Measurements from ENCODE around the gene SMURF1. TPM values are rescaled to one million over a fixed set of nuclear protein-coding genes. Genes with fewer than 3 reads are reported as not detected.

SMURF1 gene
- total RNA-seq (2014; rRNA removed; shearing (Covaris generic)): 19.1 and 21.1 TPM in 2 replicates
- polyA plus RNA-seq (2016; fragmentation: Nextera tagmentation; extraction: Ambion mirVana): 6.6 and 6.8 TPM in 2 replicates

DNA sequence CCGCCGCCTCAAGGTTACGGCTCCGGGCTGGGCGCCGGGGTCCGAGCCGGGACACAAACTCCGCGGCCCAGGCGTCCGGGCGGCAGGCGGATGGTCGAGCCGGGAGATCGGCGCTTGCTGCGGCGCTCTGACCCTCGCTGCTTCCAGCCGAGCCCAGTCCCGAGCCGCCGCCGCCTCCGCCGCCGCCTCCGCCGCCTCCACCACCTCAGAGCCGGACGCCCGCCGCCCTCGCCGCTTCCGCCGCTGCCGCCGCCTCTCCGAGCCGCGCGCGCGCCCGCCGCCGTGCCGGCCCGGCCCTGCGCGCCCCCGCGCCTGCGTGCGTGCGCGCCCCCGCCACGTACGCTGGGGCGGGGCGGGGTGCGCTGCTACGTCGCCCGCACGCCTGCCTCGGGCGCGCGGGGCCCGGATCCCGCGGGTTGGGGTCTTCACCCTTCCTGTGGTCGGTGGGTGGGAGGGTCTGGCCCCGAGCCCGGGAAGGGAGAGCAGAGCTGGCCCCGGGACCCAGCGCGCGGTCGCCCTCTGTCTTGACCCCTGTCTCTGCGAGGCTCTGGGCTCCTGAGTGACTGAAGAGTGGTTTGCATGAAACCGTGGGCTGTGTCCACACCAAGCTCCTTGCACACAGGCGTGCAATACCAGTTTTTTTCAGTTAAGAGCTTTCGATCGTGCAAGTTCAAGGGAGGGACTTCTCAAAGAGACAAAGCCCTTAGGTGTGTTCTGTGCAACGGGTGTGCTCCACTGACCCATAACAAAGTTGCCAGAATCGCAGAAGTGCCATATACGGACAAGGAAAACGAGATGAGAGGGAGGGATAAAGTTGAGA, at the start of gene SMURF1:
SMURF1 (minus strand) TSS at position 256 of the 820 bp plus-strand sequence. CDS start 328 bp downstream, outside the sequence.
- in situ Hi-C loops (cut with MboI): loop anchor here (10.0 kb wide), 1 partner anchor 171 kb away; no protein-coding TSS in a partner anchor
- Histone ChIP-seq H3K36me3 (ENCODE audit: low read depth) (no peaks in the 10 kb centered on the region), H3F3A (ENCODE audit: insufficient read depth) (peaks cover 27% of the 10 kb centered on the region), H3K27me3 (replicated peaks; ENCODE audit: insufficient read depth) (no peaks in the 10 kb centered on the region), H4K20me1 (ENCODE audit: insufficient read depth) (no peaks in the 10 kb centered on the region; the same call in 1 of the 2 replicates), H3K4me2 (ENCODE audit: unreplicated experiment) (peak within 1 kb of the TSS; percentile 97), H3K79me2 (ENCODE audit: insufficient read depth) (peaks cover 31% of the 10 kb centered on the region), H3K9me3 (ENCODE audit: low read depth) (no peaks in the 10 kb centered on the region), H3K9ac (peak within 1 kb of the TSS; percentile 86), H3K27ac (peak within 1 kb of the TSS; percentile 91), H3K4me3 (peak within 1 kb of the TSS; percentile 84), H2AFZ (peak within 1 kb of the TSS; percentile 96), H3K9me2 (ENCODE audit: insufficient read depth) (no peaks in the 10 kb centered on the region), H3K4me1 (ENCODE audit: insufficient read depth) (peaks cover 21% of the 10 kb centered on the region)
- DNase-seq: peak; percentile 89
- TF ChIP-seq EZH2 (IDR thresholded peaks at IDR 0.05; ENCODE audit: insufficient read depth, poor library complexity, severe bottlenecking) (no peak), EZH2phosphoT487 (IDR thresholded peaks at IDR 0.05; ENCODE audit: insufficient read depth, low read depth) (no peak)
- WGBS, 2 experiments (ENCODE audit: low coverage in 1 of 2, low lambda C conversion rate in 2 of 2, missing lambda C conversion rate in 2 of 2): 1 to 2% methylated on average over 21 to 51 of the region's 94 CpGs

DNA sequence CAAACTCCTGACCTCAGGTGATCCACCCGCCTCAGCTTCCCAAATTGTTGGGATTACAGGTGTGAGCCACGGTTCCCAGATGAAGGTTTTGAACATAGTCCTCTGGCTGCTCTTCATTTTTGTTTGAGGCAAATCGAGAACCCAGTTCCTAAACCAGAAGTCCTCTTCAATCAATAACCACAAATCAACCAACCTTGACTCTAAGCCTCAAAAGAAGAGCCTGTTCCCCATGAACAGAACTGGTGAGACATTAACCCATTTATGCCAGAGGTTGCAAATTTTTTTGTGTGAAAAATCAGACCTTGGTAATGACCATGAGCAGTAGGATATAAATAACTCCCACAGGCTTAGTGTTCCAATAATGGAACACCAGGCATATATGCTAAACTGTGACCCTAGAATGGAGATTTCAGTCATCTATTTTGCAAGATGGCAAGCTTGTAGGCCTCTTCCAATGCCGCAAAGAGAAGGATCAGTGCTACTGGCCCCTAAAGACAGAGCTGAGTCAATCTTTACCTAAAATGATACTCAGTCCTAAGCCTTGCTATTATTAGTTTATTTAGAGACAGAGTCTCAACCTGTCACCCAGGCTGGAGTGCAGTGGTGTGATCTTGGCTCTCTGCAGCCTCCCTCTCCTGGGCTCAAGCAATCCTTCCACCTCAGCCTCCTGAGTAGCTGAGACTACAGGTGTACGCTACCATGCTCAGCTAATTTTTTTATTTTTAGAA, 48.1 kb upstream of the SMURF1 start:
- Histone ChIP-seq H3K27ac (no peak overlapping the region), H3K4me2 (ENCODE audit: unreplicated experiment) (no peak overlapping the region), H3K9ac (no peak overlapping the region), H3K27me3 (replicated peaks; ENCODE audit: insufficient read depth) (no peaks in the 10 kb centered on the region), H3K9me2 (ENCODE audit: insufficient read depth) (no peaks in the 10 kb centered on the region), H3K4me3 (no peak overlapping the region), H3K4me1 (ENCODE audit: insufficient read depth) (peaks cover 25% of the 10 kb centered on the region), H2AFZ (no peak overlapping the region), H3F3A (ENCODE audit: insufficient read depth) (peaks cover 19% of the 10 kb centered on the region), H3K9me3 (ENCODE audit: low read depth) (no peaks in the 10 kb centered on the region), H4K20me1 (ENCODE audit: insufficient read depth) (no peaks in the 10 kb centered on the region), H3K36me3 (ENCODE audit: low read depth) (no peaks in the 10 kb centered on the region), H3K79me2 (ENCODE audit: insufficient read depth) (no peaks in the 10 kb centered on the region)
- in situ Hi-C loops (cut with MboI): no loop called here
- 70 to 72% methylated on average over 5 of the region's 5 CpGs for WGBS, 2 experiments (ENCODE audit: low coverage in 1 of 2, low lambda C conversion rate in 2 of 2, missing lambda C conversion rate in 2 of 2)
- TF ChIP-seq EZH2 (IDR thresholded peaks at IDR 0.05; ENCODE audit: insufficient read depth, poor library complexity, severe bottlenecking) (no peak), EZH2phosphoT487 (IDR thresholded peaks at IDR 0.05; ENCODE audit: insufficient read depth, low read depth) (no peak)
- DNase-seq: no peak

DNA sequence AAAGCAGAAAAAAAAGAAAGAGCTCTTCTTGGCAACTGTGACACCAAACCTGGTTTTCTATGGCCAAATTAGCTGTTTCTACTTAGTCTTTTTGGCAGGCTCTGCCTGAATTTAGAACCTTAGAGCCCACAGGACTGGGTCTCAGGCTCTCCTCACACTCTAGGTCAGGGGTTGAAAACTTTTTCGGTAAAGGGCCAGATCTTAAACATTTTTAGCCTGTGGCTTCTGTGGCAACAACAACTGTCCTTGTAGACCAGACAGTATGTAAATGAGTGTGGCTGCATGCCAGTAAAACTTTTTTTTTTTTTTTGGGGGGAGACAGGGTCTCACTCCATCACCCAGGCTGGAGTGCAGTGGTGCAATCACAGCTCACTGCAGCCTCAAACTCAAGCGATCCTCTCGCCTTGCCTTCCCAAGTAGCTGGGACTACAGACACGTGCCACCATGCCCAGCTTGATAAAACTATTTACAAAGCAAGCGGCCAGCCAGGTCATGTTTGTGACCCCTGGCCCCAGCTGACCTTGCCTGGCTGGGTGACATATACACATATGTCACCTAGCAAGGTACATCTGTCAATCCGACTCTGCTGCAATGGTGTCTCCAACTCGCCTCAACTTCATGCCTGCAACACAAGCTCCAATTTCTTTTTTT, 46.6 kb upstream of the SMURF1 start:
- Histone ChIP-seq H3K9me3 (ENCODE audit: low read depth) (no peaks in the 10 kb centered on the region), H3K36me3 (ENCODE audit: low read depth) (no peaks in the 10 kb centered on the region), H4K20me1 (ENCODE audit: insufficient read depth) (no peaks in the 10 kb centered on the region), H2AFZ (no peak overlapping the region), H3K9ac (no peak overlapping the region), H3F3A (ENCODE audit: insufficient read depth) (peaks cover 15% of the 10 kb centered on the region), H3K9me2 (ENCODE audit: insufficient read depth) (no peaks in the 10 kb centered on the region), H3K4me1 (ENCODE audit: insufficient read depth) (peaks cover 17% of the 10 kb centered on the region), H3K4me3 (no peak overlapping the region), H3K27ac (no peak overlapping the region), H3K4me2 (ENCODE audit: unreplicated experiment) (no peak overlapping the region), H3K27me3 (replicated peaks; ENCODE audit: insufficient read depth) (no peaks in the 10 kb centered on the region), H3K79me2 (ENCODE audit: insufficient read depth) (no peaks in the 10 kb centered on the region)
- TF ChIP-seq EZH2phosphoT487 (IDR thresholded peaks at IDR 0.05; ENCODE audit: insufficient read depth, low read depth): no peak
- no peak for TF ChIP-seq EZH2 (IDR thresholded peaks at IDR 0.05; ENCODE audit: insufficient read depth, poor library complexity, severe bottlenecking)
- no peak for DNase-seq
- in situ Hi-C loops (cut with MboI): no loop called here
- 83 to 84% methylated on average over 7 of the region's 7 CpGs for WGBS, 2 experiments (ENCODE audit: low coverage in 1 of 2, low lambda C conversion rate in 2 of 2, missing lambda C conversion rate in 2 of 2)

DNA sequence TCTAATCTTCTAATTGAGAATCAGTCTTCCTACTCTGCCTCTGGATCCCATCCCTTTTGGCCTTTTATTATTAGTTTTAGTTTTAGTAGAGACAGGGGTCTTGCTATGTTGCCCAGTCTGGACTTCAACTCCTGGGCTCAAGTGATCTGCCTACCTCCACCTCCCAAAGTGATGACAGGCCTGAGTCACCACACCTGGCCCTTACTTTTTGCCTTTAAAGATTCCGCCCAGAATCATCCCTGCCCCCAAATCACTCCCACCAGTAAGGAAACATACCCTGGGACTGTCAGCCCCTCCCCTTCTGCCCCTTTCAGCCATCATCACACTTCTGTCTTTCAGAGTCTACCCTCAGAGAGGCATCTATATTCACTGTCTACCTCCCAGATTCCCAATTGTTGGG, 45.3 kb upstream of the SMURF1 start:
- H3F3A ChIP-seq (ENCODE audit: insufficient read depth): peaks cover 13% of the 10 kb centered on the region
- no peak overlapping the region for H3K4me3 ChIP-seq
- in situ Hi-C loops (cut with MboI): no loop called here
- 64 to 89% methylated on average over 1 of the region's 1 CpG for WGBS, 2 experiments (ENCODE audit: low coverage in 1 of 2, low lambda C conversion rate in 2 of 2, missing lambda C conversion rate in 2 of 2)
- peaks cover 13% of the 10 kb centered on the region for H3K4me1 ChIP-seq (ENCODE audit: insufficient read depth)
- H4K20me1 ChIP-seq (ENCODE audit: insufficient read depth): no peaks in the 10 kb centered on the region
- no peak overlapping the region for H3K9ac ChIP-seq
- no peaks in the 10 kb centered on the region for H3K79me2 ChIP-seq (ENCODE audit: insufficient read depth)
- no peaks in the 10 kb centered on the region for H3K36me3 ChIP-seq (ENCODE audit: low read depth)
- H3K9me3 ChIP-seq (ENCODE audit: low read depth): no peaks in the 10 kb centered on the region
- no peaks in the 10 kb centered on the region for H3K9me2 ChIP-seq (ENCODE audit: insufficient read depth)
- no peak overlapping the region for H2AFZ ChIP-seq
- no peaks in the 10 kb centered on the region for H3K27me3 ChIP-seq (replicated peaks; ENCODE audit: insufficient read depth)
- H3K27ac ChIP-seq: no peak overlapping the region
- no peak for TF ChIP-seq EZH2 (IDR thresholded peaks at IDR 0.05; ENCODE audit: insufficient read depth, poor library complexity, severe bottlenecking)
- no peak for TF ChIP-seq EZH2phosphoT487 (IDR thresholded peaks at IDR 0.05; ENCODE audit: insufficient read depth, low read depth)
- no peak for DNase-seq
- H3K4me2 ChIP-seq (ENCODE audit: unreplicated experiment): no peak overlapping the region

Data from GM23248 (cell line).